ENCODE data around the gene RSPH10B2.
"Not testable (repeated sequence)": the region's sequence is repeated elsewhere in the genome, so short reads cannot be mapped to it uniquely, and the experiment has no call there.

The RSPH10B2 gene

GRCh38 chr7:6847751-6848150, 93.8 kb downstream of the RSPH10B2 start:
- Mint-ChIP-seq H3K4me1 (peaks cover 18% of the 10 kb centered on the region), H3K27me3 (peaks cover 22% of the 10 kb centered on the region)
- not testable (repeated sequence) for ATAC-seq, H3K27ac Mint-ChIP-seq, H3K9me3 Mint-ChIP-seq, DNase-seq, H3K4me3 Mint-ChIP-seq

All from stimulated activated naive CD8-positive, alpha-beta T cell treated with anti-CD3 and anti-CD28 coated beads, Interleukin-15, amount 100 ng/mL, for 72 hours (primary cell).